HG03469 (cell line): ENCODE data around the gene DHX9.

Source experiments
- ATAC-seq: cut with Tn5 transposase; IDR thresholded peaks from one replicate; pipeline ENCODE4 v1.9.1; 2021; ENCODE audit warnings: mild to moderate bottlenecking, moderate library complexity, moderate number of reproducible peaks; ENCODE audit not compliant: unreplicated experiment

The DHX9 gene

DNA sequence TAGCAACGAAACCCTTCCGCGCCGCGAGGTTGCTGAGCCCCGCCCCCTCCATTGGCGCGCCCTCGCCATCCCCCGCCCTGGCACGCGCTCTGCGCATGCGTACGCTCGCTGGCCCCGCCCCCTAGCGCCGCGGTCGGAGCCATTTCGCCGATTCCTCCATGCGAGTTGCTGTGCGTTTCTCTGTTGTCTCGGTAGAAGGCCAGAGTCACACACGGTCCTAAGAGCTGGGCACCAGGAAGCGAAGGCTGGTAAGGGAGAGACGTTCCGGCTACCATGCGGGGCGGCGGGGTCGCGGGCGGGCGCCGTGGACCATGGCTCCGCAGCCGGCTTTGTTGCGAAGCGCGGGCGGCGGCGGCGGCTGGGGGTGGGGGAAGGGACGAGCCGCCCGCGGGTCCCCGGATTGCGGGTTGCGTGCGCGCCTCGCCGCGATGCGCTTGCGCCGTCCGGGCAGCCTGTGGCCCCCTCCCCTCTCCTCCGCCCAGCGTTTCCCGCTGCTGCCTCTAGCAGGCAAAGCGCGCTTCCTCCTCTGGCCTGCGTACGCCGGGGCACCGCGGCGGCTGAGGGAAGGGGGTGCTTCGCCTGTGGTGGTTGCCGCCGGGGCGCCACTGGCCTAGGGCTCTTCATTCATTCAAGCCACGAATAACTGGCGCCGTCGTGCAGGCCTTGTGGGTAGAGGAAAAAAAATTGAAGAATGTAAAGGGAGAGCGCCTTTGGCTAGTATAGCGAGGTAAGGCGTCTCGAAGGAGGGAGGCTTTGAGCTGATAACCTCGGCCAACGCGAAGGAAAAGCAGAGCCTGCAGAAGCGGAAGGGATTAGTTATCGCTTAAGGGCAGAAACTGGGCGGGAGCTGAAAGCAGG, at the start of gene DHX9:
DHX9 (plus strand) TSS at position 139 of the 858 bp plus-strand sequence. CDS start 3,220 bp downstream, outside the sequence.
- peak; percentile 64 for ATAC-seq

DNA sequence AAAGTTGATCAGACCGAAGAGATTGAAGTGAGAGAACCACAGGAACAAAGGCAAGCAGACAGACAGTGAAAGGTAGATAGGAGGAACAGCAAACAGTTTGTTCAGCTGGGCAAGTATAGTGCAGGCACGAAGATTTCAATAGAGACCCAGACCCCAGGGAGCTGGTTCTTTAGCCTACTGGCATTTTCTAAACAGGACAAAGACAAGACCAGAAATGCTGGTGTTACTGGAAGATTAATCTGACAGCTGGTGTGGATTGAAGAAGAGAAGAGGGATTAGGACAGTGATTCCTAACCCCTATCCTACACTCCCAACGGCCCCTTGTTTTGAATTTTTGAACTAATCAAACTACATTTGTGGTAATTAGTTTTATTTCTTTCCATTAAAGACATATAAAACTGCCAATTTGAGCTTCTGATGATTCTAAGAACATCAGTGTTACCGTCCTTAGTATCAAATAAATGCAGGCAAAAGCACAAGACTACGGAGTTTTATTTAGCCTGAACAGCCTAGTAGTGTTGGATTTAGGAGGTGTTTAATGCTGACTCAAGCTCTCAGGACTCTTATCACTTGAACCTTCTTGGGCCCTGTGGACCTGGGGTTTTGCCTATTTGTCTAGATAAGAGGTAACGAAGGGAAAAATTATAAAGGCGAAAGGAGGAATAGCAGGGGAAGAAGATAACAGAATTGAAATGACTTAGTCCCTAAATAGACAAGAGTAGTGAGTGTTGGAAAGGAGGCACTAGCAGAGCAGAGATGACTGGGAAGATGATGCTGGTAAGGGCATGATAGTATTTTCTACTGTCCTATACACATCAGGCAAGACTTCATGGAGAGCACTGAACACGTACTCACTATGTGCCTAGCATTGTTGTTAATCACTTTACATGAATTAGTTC, 47.6 kb upstream of the DHX9 start:
- ATAC-seq: no peak

DNA sequence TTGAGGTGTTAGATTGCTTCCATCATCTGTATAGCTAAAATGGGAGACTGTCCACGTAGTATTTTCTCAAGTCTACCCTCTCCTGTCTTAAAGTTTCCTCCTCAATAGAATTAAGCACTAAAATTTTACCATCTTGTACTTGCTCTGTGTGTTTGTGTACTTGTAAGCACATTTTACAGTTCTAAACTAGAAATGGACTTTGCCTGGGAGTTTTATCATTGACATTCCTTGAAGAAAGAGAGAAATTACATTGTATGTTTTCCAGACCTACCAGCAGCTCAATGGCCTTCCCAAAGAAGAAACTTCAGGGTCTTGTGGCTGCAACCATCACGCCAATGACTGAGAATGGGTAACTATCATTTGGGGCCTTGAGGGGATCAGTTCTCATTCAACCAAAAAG, 45.1 kb upstream of the DHX9 start:
- ATAC-seq: no peak

DNA sequence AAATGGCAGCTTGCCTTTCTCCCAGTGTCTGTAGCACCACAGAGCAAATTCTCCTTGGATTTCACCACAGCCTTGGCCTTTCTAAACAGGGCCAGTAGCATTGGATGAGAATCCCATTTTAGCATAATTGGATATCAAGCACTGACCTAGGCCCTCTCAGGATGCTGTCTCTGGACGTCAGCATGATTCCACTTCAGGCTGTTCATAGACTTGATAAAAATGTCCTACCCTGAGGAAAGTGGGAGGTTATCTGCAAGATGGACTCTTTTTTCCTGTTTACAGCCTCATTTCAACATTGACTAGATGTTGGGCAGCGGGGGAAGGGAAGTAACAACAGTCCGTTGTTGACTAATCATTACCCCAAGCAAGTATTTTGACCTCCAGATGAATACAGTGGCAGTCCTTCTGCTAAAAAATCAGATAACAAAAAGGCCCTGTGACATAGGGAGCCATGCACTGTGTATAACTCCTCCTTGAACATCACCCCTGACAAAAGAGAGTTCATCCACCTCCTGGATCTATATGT, 44.4 kb upstream of the DHX9 start:
- no peak for ATAC-seq

DNA sequence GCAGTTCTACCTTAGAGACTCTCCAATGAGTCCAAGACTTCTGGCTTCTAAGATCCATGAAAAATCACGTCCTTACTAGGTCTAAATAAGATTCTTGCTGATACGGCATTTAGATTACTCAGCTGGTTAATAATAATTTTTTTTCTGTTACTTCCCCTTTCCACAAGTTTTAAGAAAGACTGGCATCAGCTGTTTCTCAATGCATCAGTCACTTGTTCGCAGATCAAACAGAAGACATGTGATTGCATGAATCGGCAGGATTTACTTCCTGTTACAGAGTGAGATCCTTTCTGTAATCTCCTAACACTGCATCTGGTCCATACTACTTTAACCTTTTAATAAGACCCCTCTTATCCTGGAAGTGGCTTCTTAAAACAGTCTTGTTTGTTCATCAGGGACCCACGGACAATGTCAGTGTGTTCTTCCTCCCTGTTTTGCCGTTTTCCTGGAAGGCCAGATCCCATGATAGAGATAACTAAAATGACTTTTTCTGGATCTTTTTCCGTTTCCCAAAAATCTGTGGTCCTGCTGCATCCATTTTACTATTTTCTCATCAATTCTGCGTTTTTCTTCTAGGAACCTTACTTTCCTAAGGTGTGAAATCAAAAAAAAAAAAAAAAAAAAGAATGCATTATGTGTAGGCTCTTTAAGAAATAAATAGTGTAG, 43.5 kb upstream of the DHX9 start:
- ATAC-seq: no peak

DNA sequence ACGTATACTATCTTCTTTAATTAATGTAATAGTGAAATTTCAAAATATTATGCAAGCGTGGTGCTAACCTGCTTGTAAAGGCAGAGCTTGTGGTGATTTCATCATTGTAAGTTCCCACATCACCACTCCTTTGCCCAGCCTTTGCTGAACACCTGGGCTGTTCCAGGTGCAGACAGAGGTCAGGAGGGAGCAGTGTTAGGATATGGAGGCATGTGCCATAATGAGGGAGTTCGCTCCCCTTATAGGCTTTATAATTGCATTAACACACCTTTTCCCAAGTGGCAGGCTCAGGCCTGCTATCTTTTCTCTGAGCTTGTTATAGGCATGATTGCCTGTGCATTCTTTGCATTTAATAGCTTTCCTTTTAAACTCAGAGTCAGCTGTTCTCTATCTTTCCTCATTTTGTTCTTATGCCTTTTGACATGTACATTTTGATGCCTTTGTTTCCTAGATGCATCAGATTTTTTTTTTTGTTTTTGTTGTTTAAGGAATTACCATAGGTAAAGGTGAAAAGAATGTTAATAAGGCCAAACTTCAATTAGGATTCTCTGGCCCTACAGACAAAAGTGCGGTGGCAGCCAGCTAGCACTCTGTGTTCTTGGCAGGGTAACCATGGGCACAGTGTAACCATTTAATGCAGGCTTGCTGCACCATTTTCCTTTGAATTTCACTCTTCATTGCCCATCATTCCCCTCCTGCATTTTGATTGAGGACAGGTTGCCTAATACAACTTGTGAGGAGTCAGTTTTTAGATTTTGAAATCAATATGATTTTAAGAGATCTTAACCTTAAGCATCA, 36.9 kb upstream of the DHX9 start:
- no peak for ATAC-seq

DNA sequence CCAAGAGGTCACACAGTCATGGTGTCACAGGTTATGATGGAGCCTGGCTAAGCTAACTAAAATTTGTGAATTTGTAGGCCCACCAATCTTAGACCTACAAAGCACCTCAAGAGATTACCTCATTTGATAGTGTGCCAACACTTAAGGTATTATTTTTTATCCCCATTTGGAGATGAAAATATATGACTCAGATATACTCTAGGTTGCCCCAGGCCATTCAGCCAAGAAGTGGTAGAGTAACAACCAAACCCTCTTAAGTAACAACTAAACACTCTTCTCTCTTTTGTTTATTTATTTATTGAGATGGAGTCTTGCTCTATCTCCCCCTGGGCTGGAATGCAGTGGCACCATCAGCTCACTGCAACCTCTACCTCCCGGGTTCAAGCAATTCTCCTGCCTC, 35.3 kb upstream of the DHX9 start:
- no peak for ATAC-seq

- no peak for ATAC-seq
Observed at GRCh38 chr1:182806015-182806678, 33.0 kb upstream of the DHX9 start.

DNA sequence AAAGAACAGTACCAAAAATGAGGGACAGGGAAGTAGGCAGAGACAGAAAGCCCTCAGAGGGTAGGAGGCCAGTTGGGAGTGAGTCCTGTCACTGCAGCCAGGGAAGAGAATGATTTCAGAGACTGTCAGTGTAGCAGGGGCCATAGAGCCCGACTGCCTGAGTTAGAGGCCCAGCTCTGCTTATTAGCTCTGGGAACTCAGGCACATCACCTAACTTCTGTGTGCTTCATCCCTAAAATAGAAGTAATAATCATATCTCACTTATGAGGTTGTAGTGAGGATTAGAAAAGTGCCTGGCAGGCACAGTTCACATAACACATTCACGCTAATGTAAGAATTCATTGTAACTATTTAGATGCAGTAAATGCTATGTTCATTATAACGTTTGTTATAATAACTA, 31.2 kb upstream of the DHX9 start:
- ATAC-seq: no peak

- ATAC-seq: no peak
Observed at GRCh38 chr1:182809414-182809957, 29.7 kb upstream of the DHX9 start.

DNA sequence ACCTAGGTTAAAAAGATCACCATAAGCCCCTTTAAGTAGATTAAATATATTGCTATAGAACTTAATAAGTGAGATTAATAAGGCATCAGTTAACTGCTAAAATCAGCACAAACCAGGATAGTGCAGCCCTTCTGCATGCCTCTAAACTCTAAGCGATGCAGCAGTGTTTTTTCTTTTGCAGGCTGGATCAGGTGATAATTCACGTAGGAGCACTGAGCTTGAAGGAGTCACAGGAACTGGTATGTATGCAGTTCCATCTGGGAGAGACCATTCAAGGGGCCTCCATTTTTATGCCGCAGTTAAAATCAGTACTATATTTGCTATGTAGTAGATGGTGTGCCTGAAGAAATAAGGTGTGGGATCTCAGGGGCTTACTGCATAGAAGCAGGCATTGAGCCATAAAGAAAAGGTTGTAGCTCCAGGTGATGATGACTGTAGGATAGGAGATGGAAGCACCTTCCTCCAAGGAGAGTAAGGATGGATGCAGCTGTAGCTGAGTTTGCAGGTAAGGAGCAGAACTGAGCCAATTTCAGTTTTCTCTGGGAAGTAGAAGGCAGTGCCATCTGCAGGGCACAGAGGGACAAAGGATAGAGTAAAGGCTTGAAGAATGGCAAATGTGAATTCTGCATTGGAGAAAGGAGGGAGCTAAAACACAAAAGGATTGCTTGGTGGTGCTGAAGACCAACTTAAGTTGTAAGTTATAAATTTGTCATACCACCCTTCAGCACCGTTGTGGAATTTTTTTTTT, 27.0 kb upstream of the DHX9 start:
- no peak for ATAC-seq

- ATAC-seq: no peak
Observed at GRCh38 chr1:182816863-182817262, 22.3 kb upstream of the DHX9 start.

DNA sequence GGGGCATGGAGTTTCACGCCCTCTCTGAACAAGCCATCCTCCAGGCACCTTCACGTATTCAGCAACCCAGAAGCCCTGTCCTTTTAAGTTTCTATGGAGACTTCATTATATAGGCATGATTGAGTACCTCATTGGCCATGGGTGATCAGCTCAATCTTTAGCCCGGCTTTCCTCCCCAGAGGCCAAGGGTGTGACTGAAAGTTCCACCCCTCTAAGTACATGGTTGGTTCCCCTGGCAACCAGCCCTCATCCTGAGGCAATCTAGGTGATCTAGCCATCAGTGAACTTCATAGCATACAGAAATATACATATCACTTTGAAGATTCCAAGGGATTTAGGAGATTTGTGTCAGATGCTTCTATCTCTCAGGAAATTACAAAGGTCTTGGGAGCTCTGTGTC, 21.3 kb upstream of the DHX9 start:
- no peak for ATAC-seq

DNA sequence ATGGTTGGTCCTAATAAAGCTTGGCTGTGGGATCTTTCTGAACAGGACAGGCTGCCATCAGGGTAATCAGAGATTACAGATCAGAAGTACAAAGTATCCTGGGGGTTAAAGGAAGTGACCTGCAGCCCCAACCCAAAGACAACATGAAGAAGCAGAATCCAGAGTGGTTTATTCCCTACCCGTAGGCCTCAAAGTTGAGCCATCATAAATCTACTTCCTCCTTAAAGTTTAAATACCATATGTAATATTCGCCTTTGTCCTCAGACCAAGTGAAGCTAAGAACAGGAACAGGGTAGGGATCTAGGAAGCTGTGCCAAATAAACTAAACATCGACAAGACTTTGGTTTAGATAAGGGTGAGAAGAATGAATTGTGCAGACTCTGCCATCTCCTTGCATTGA, 15.9 kb upstream of the DHX9 start:
- no peak for ATAC-seq

GRCh38 chr1:182826892-182827291, 12.3 kb upstream of the DHX9 start:
- no peak for ATAC-seq

GRCh38 chr1:182829285-182829932, 9.7 kb upstream of the DHX9 start:
- ATAC-seq: no peak

DNA sequence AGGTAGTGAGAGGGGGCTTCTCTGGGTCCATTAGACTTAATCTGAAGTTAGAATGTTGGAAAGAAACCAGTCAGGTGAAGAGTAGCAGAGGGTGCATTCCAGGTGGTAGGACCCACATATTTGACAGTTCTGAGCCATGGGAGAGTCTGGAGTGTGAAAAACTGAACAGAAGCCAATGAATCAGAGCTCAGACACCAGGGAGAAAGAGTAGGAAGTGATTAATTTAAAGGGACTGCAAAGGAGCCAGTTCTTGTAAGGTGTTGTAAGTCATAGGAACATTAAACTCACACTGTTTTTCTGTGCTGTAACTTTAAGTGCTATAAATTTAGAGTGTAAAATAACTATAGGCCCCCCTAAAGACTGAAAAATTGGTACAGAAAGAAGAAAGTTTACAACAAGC, 5.9 kb upstream of the DHX9 start:
- no peak for ATAC-seq

DNA sequence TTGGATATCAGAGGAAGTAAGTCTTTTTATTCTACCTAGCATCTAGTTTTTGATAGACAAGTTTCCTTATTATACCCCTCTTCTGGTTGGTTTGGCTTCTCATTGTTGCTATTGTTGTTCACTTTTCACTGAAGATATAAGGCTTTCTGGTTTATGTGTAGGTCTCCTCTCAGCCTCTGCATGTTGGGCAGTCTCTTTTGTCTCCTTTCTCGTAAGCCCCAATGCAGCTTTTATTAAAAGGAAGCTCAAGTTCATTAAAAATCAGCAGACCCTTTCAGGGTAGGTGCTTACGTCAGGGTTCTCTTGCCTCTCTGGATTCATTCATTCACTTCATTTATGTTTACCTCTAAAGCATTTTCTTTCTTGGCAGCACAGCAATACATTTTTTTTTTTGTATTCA, 4.8 kb upstream of the DHX9 start:
- no peak for ATAC-seq
